ENCODE data around the gene ICOS. TPM values are rescaled to one million over a fixed set of nuclear protein-coding genes. Genes with fewer than 3 reads are reported as not detected.

Gene ICOS
- total and polyA plus RNA-seq, 4 donors: 0.20 TPM; not detected in 3

Other genes with a start within 250 kb of the ICOS start
- gene CD28, start 230.1 kb upstream of the ICOS start, total RNA-seq: 1 to 10 TPM; 3.7 to 4.7 TPM
- 1 to 10 TPM in 1 of 2 donors, under 1 TPM in 1; 0.78 to 1.0 TPM for gene CD28, start 230.1 kb upstream of the ICOS start, polyA plus RNA-seq (ENCODE audit: insufficient read length in 2 of 2)
- under 1 TPM; 0.30 to 0.33 TPM for gene CTLA4, start 69.0 kb upstream of the ICOS start, total RNA-seq
- under 1 TPM in 1 of 2 donors, not detected in 1; 0.24 TPM for gene CTLA4, start 69.0 kb upstream of the ICOS start, polyA plus RNA-seq (ENCODE audit: insufficient read length in 2 of 2)